Astrocyte (in vitro differentiated cells and primary cell): ENCODE data around the gene APOBEC3H. TPM values are rescaled to one million over a fixed set of nuclear protein-coding genes. Genes with fewer than 3 reads are reported as not detected.

ENCODE experiments used
- DNase-seq: peaks from one replicate; pipeline ENCODE4 v3.0.0-alpha.2; 2010; ENCODE audit warnings: low read depth
- FAIRE-seq: peaks from 2 replicates; lab custom pipeline; 2011; peaks lifted over from hg19 to GRCh38; lab: Jason Lieb, UNC
- H2AFZ ChIP-seq: 2 replicates; pipeline ENCODE4 v1.6.0; 2012; ENCODE audit warnings: low read depth, low read length, inconsistent platforms
- H3K27ac ChIP-seq: 2 replicates; pipeline ENCODE4 v1.5.1; 2011; ENCODE audit warnings: low read depth, low read length, inconsistent platforms
- H3K27me3 ChIP-seq: 2 replicates; pipeline ENCODE4 v1.6.0; 2011; ENCODE audit warnings: low read length, inconsistent platforms; ENCODE audit not compliant: insufficient read depth
- H3K36me3 ChIP-seq: 2 replicates; pipeline ENCODE4 v1.5.1; 2011; ENCODE audit warnings: low read length, inconsistent platforms; ENCODE audit not compliant: insufficient read depth
- H3K4me1 ChIP-seq: 2 replicates; pipeline ENCODE4 v1.5.1; 2011; ENCODE audit warnings: low read length, inconsistent platforms; ENCODE audit not compliant: insufficient read depth
- H3K4me2 ChIP-seq: 2 replicates; pipeline ENCODE4 v1.6.0; 2012; ENCODE audit warnings: low read length, inconsistent platforms
- H3K4me3 ChIP-seq: 2 replicates; pipeline ENCODE4 v1.5.1; 2011; ENCODE audit warnings: low read depth, mild to moderate bottlenecking, low read length, inconsistent platforms; ENCODE audit not compliant: insufficient read depth
- H3K79me2 ChIP-seq: 2 replicates; pipeline ENCODE4 v1.6.0; 2012; ENCODE audit warnings: mild to moderate bottlenecking, low read length, inconsistent platforms; ENCODE audit not compliant: insufficient read depth
- H3K9ac ChIP-seq: 2 replicates; pipeline ENCODE4 v1.6.0; 2012; ENCODE audit warnings: mild to moderate bottlenecking, low read length, inconsistent platforms
- H3K9me3 ChIP-seq: 2 replicates; pipeline ENCODE4 v1.5.1; 2012; ENCODE audit warnings: low read depth, mild to moderate bottlenecking, low read length, inconsistent platforms; ENCODE audit not compliant: insufficient read depth
- H4K20me1 ChIP-seq: 2 replicates; pipeline ENCODE4 v1.6.0; 2012; ENCODE audit warnings: low read length, inconsistent platforms; ENCODE audit not compliant: insufficient read depth
- H3K27ac Mint-ChIP-seq: one replicate; pipeline ENCODE4 v1.8.0; 2021; ENCODE audit warnings: mild to moderate bottlenecking, mixed read lengths; ENCODE audit not compliant: unreplicated experiment
- H3K27me3 Mint-ChIP-seq: one replicate; pipeline ENCODE4 v1.8.0; 2021; ENCODE audit warnings: low read depth, mixed read lengths; ENCODE audit not compliant: unreplicated experiment
- H3K36me3 Mint-ChIP-seq: one replicate; pipeline ENCODE4 v1.8.0; 2021; ENCODE audit warnings: low read depth, mixed read lengths; ENCODE audit not compliant: unreplicated experiment
- H3K4me1 Mint-ChIP-seq: one replicate; pipeline ENCODE4 v1.8.0; 2021; ENCODE audit warnings: low read depth, mixed read lengths; ENCODE audit not compliant: unreplicated experiment
- H3K4me3 Mint-ChIP-seq: one replicate; pipeline ENCODE4 v1.8.0; 2021; ENCODE audit warnings: mild to moderate bottlenecking, moderate library complexity, mixed read lengths; ENCODE audit not compliant: unreplicated experiment
- H3K9me3 Mint-ChIP-seq: one replicate; pipeline ENCODE4 v1.8.0; 2021; ENCODE audit warnings: mild to moderate bottlenecking, mixed read lengths; ENCODE audit not compliant: unreplicated experiment
- CTCF ChIP-seq: IDR thresholded peaks from 2 replicates; pipeline ENCODE4 v1.5.1; 2011; ENCODE audit warnings: low read depth, mild to moderate bottlenecking, inconsistent platforms, low read length, moderate library complexity; ENCODE audit not compliant: insufficient read depth
- EZH2 ChIP-seq: IDR thresholded peaks from 2 replicates; pipeline ENCODE4 v1.6.1; 2012; ENCODE audit warnings: mild to moderate bottlenecking, low read length, inconsistent platforms; ENCODE audit not compliant: insufficient read depth
- total RNA-seq: library from RNA; stranded (reverse); gene quantifications from 2 replicates; pipeline ENCODE4 v1.2.1, GENCODE V29; 2021

Gene APOBEC3H
- total RNA-seq, 1 donor from 2014 or later = 0.30 TPM

- Histone ChIP-seq H4K20me1 (no peaks in the 10 kb centered on the region), H3K79me2 (no peaks in the 10 kb centered on the region), H3K4me3 (no peak overlapping the region), H3K4me2 (no peak overlapping the region), H3K4me1 (peaks cover 3% of the 10 kb centered on the region), H3K9ac (no peak overlapping the region), H3K27ac (no peak overlapping the region), H3K9me3 (no peaks in the 10 kb centered on the region), H2AFZ (no peak overlapping the region), H3K27me3 (no peaks in the 10 kb centered on the region), H3K36me3 (no peaks in the 10 kb centered on the region)
- FAIRE-seq (no peak), DNase-seq (no peak)
- peaks cover 6% of the 10 kb centered on the region for H3K4me1 Mint-ChIP-seq
- H3K9me3 Mint-ChIP-seq = no peaks in the 10 kb centered on the region
- H3K36me3 Mint-ChIP-seq = peaks cover 5% of the 10 kb centered on the region
- no peak overlapping the region for H3K27ac Mint-ChIP-seq
- peaks cover 21% of the 10 kb centered on the region for H3K27me3 Mint-ChIP-seq
- TF ChIP-seq CTCF = no peak
- no peak for TF ChIP-seq EZH2
- H3K4me3 Mint-ChIP-seq = no peak overlapping the region
Observed at GRCh38 chr22:39094717-39095389, 2.2 kb upstream of the APOBEC3H start.

- no peak overlapping the region for H3K27ac Mint-ChIP-seq
- H3K9me3 Mint-ChIP-seq = no peaks in the 10 kb centered on the region
- Histone ChIP-seq H3K4me1 (peaks cover 3% of the 10 kb centered on the region), H3K9ac (no peak overlapping the region), H4K20me1 (no peaks in the 10 kb centered on the region), H2AFZ (no peak overlapping the region), H3K36me3 (no peaks in the 10 kb centered on the region), H3K79me2 (no peaks in the 10 kb centered on the region), H3K27ac (no peak overlapping the region), H3K4me2 (no peak overlapping the region), H3K9me3 (no peaks in the 10 kb centered on the region), H3K27me3 (no peaks in the 10 kb centered on the region), H3K4me3 (no peak overlapping the region)
- H3K4me3 Mint-ChIP-seq = no peak overlapping the region
- peaks cover 23% of the 10 kb centered on the region for H3K27me3 Mint-ChIP-seq
- peaks cover 4% of the 10 kb centered on the region for H3K36me3 Mint-ChIP-seq
- DNase-seq (no peak), FAIRE-seq (no peak)
- peaks cover 5% of the 10 kb centered on the region for H3K4me1 Mint-ChIP-seq
- TF ChIP-seq EZH2 (no peak), CTCF (no peak)
Observed at GRCh38 chr22:39095971-39096370, 1.1 kb upstream of the APOBEC3H start.

GRCh38 chr22:39098026-39098425 is 982 bp downstream of the APOBEC3H start:
- Histone ChIP-seq H3K4me1 (peaks cover 3% of the 10 kb centered on the region), H3K27ac (no peak overlapping the region), H3K9ac (no peak overlapping the region), H3K27me3 (no peaks in the 10 kb centered on the region), H3K36me3 (no peaks in the 10 kb centered on the region), H2AFZ (no peak overlapping the region), H4K20me1 (no peaks in the 10 kb centered on the region), H3K9me3 (no peaks in the 10 kb centered on the region), H3K79me2 (no peaks in the 10 kb centered on the region), H3K4me3 (no peak overlapping the region), H3K4me2 (no peak overlapping the region)
- H3K36me3 Mint-ChIP-seq = peaks cover 2% of the 10 kb centered on the region
- DNase-seq (no peak), FAIRE-seq (no peak)
- H3K27ac Mint-ChIP-seq = no peak overlapping the region
- peaks cover 5% of the 10 kb centered on the region for H3K4me1 Mint-ChIP-seq
- no peak for TF ChIP-seq EZH2
- TF ChIP-seq CTCF = no peak
- H3K27me3 Mint-ChIP-seq = peaks cover 7% of the 10 kb centered on the region
- no peaks in the 10 kb centered on the region for H3K9me3 Mint-ChIP-seq
- no peak overlapping the region for H3K4me3 Mint-ChIP-seq
